SJSA1 (cell line): ENCODE data around the gene MAB21L1. TPM values are rescaled to one million over a fixed set of nuclear protein-coding genes. Genes with fewer than 3 reads are reported as not detected.

Experiments
- DNase-seq, 2 experiments: peaks; one replicate each; pipeline ENCODE4 v3.0.0-alpha.2; 2015 to 2020; ENCODE audit warnings: low spot score in 2 of 2, low read depth in 1 of 2
- H3K27ac ChIP-seq: fragments of 250-450 bp; sonication (Bioruptor Pico); 2 replicates; pipeline ENCODE4 v1.5.1; 2020; ENCODE audit warnings: mild to moderate bottlenecking, moderate library complexity
- H3K27me3 ChIP-seq: fragments of 250-450 bp; sonication (Bioruptor Pico); replicated peaks from 2 replicates; pipeline ENCODE4 v1.5.1; 2020; ENCODE audit warnings: mild to moderate bottlenecking, moderate library complexity
- H3K36me3 ChIP-seq: fragments of 250-450 bp; sonication (Bioruptor Pico); 2 replicates; pipeline ENCODE4 v1.5.1; 2020; ENCODE audit warnings: mild to moderate bottlenecking
- H3K4me1 ChIP-seq: fragments of 250-450 bp; sonication (Bioruptor Pico); replicated peaks from 2 replicates; pipeline ENCODE4 v1.6.1; 2021; ENCODE audit warnings: mild to moderate bottlenecking
- H3K4me3 ChIP-seq: fragments of 250-450 bp; sonication (Bioruptor Pico); 2 replicates; pipeline ENCODE4 v1.5.1; 2020; ENCODE audit warnings: mild to moderate bottlenecking
- H3K9me3 ChIP-seq: fragments of 250-450 bp; sonication (Bioruptor Pico); replicated peaks from 2 replicates; pipeline ENCODE4 v1.5.1; 2020; ENCODE audit warnings: mild to moderate bottlenecking
- total RNA-seq: library from RNA; depleted of rRNA; stranded (reverse); fragments of >200 nt; shearing (Covaris generic); gene quantifications from 2 replicates; pipeline ENCODE4 v1.2.3, GENCODE V29; 2014

The MAB21L1 gene
- total RNA-seq, 1 experiment from 2014 or later, result 3.7 TPM

DNA sequence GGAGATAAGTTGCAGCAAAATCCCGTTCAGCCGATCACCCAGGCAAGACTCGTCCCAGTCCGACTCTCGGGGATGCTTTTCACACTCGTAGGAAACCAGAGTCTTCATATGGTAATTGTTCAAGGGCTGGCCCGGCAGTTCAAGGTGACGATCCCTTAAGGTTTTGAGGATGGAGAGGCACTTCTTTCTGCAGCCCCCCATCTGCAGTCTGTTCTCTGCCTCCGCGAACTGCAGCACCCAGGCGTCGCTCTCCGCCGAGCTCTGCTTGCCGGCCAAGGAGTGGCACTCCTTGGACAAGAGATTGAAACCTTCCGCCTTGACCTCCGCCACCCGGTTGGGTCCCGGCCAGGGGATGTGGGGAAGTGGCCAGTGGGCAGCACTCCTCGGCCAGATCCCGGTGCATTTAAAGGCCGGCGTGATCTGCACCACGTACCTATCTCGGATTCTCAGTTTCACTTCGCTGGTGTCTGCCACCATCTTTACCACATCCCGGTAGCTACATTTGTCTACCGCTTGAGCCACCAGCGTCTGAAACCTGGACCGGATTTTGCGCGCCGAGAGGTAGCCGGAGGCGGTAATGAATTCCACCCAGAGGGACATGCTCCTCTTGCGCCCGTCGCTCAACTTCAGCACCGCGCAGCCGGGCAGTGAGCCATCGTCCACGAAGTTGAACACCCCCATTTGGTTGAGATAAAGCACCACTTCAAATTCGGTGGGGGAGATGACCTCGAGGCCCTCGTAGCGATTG, 1.1 kb downstream of the MAB21L1 start:
- DNase-seq, result peak; percentile 47 to 62
- peaks cover 5% of the 10 kb centered on the region; the same call in 1 of the 2 replicates for H3K27me3 ChIP-seq
- H3K9me3 ChIP-seq, result no peaks in the 10 kb centered on the region
- H3K4me3 ChIP-seq, result peak overlapping the region; percentile 53
- no peaks in the 10 kb centered on the region for H3K4me1 ChIP-seq
- H3K27ac ChIP-seq, result peak overlapping the region; percentile 41
- 0 out of 2 replicates have a peak, but pooled peaks cover 4% of the 10 kb centered on the region for H3K36me3 ChIP-seq

DNA sequence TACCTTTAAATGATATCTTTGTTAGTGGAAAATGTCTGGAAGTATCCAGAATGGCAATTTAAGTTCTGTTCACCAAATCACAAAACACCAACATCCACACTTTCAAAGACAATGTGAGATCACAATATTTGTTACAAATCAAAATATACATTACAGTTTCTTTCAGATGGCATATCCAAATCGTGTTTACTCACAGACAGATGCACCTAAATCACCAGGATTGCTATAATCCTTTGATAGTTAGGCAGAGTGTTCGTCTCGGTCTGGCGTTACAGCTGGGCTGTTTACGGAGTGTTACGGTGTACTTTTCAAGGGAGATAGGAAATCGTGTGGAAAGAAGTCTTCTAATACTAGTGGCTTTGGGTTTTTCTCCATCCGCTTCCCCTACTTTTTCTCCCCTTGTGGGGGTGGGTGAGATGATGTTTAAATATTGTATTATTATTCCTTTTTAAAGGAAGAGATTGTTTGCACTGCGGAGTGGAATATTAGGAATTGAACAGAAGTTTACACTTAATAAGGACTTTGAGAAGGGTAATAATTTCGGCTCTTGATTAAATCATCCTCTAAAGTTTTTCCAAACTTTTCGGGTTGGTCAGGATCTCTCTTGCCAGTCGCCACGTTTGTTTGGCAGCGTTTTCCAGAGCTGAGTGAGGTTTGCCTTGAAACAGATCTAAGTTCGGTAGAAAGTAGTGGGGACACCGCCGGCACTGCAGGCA, 1.8 kb downstream of the MAB21L1 start:
- 0 out of 2 replicates have a peak, but pooled peaks cover 3% of the 10 kb centered on the region for H3K4me1 ChIP-seq
- 0 out of 2 replicates have a peak, but pooled peaks cover 4% of the 10 kb centered on the region for H3K36me3 ChIP-seq
- H3K27ac ChIP-seq, result peak overlapping the region; percentile 41
- DNase-seq, result peak in 1 of 2 experiments; percentile 34
- peaks cover 5% of the 10 kb centered on the region; the same call in 1 of the 2 replicates for H3K27me3 ChIP-seq
- H3K4me3 ChIP-seq, result peak overlapping the region; percentile 53
- H3K9me3 ChIP-seq, result no peaks in the 10 kb centered on the region

DNA sequence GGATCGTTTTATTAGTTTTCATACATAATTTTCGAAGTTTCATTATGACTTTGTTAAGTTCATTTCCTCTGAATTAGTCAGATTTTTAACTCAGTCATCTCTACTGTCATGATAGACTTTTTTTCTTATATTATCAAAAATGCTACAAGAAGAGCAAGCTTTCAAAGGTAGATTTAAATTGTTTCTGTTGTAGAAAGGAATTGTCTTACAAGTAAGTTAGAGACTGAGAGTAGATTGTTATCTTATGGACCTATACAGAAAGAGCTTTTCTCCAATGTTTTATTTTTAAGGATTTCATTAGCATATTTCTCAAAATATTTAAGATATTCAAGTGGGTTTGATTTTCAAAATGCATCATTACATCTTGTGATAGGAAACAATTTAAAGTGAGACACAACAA, 2.7 kb downstream of the MAB21L1 start:
- Histone ChIP-seq H3K4me1 (peaks cover 3% of the 10 kb centered on the region; the same call in 1 of the 2 replicates), H3K4me3 (peak overlapping the region; percentile 53), H3K36me3 (0 out of 2 replicates have a peak, but pooled peaks cover 4% of the 10 kb centered on the region), H3K9me3 (no peaks in the 10 kb centered on the region), H3K27me3 (peaks cover 5% of the 10 kb centered on the region; the same call in 1 of the 2 replicates), H3K27ac (peak overlapping the region; percentile 88; the same call in 1 of the 2 replicates)
- DNase-seq, result peak in 1 of 2 experiments; percentile 7

DNA sequence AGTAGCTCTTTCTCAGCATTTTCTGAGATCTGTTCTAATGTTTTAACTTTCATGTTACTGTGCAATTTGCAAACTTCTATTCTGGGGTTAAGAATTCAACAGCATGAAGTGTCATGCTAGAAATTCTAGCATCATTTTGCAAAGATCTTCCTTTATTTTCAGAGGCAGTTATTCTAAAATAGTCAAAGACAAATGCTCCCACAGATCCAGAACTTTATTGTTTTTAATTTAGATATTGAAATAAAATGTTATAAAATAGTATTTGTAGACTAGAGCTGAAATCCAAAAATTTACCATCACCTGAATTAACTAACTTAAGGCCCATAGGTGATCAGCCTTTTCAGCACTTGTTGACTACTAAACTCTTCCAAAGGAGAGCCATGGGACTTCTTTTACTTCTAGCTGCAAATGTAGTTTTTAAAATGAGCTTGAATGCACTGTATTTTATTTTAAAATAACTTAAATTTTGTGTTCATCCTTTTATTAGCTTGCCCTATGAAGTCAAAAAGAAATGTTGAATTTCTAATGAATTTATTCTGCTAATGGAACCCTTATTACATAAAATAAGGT, 3.2 kb downstream of the MAB21L1 start:
- peaks cover 5% of the 10 kb centered on the region; the same call in 1 of the 2 replicates for H3K27me3 ChIP-seq
- peaks cover 8% of the 10 kb centered on the region for H3K4me1 ChIP-seq
- peak overlapping the region; percentile 53 for H3K4me3 ChIP-seq
- H3K36me3 ChIP-seq, result 0 out of 2 replicates have a peak, but pooled peaks cover 4% of the 10 kb centered on the region
- peak in 1 of 2 experiments; percentile 11 for DNase-seq
- peak overlapping the region; percentile 88; the same call in 1 of the 2 replicates for H3K27ac ChIP-seq
- H3K9me3 ChIP-seq, result no peaks in the 10 kb centered on the region

- peaks cover 5% of the 10 kb centered on the region; the same call in 1 of the 2 replicates for H3K27me3 ChIP-seq
- DNase-seq, result no peak
- 0 out of 2 replicates have a peak, but pooled peaks cover 4% of the 10 kb centered on the region for H3K36me3 ChIP-seq
- H3K27ac ChIP-seq, result peak overlapping the region; percentile 88
- H3K4me3 ChIP-seq, result peak overlapping the region; percentile 53
- peaks cover 11% of the 10 kb centered on the region for H3K4me1 ChIP-seq
- no peaks in the 10 kb centered on the region for H3K9me3 ChIP-seq
These were observed 4.1 kb downstream of the MAB21L1 start for GRCh38 chr13:35472323-35472881.

- peak overlapping the region; percentile 53 for H3K4me3 ChIP-seq
- H3K36me3 ChIP-seq, result 0 out of 2 replicates have a peak, but pooled peaks cover 4% of the 10 kb centered on the region
- DNase-seq, result peak in 1 of 2 experiments; percentile 62
- peaks cover 11% of the 10 kb centered on the region for H3K4me1 ChIP-seq
- peaks cover 5% of the 10 kb centered on the region; the same call in 1 of the 2 replicates for H3K27me3 ChIP-seq
- peak overlapping the region; percentile 88 for H3K27ac ChIP-seq
- H3K9me3 ChIP-seq, result no peaks in the 10 kb centered on the region
These were observed 4.7 kb downstream of the MAB21L1 start for GRCh38 chr13:35471706-35472322.

- Histone ChIP-seq H3K4me3 (peak overlapping the region; percentile 53), H3K4me1 (peaks cover 11% of the 10 kb centered on the region), H3K27ac (peak overlapping the region; percentile 88), H3K36me3 (0 out of 2 replicates have a peak, but pooled peaks cover 4% of the 10 kb centered on the region), H3K27me3 (peaks cover 5% of the 10 kb centered on the region; the same call in 1 of the 2 replicates), H3K9me3 (no peaks in the 10 kb centered on the region)
- DNase-seq, result peak; percentile 48 to 76
These were observed 5.5 kb downstream of the MAB21L1 start for GRCh38 chr13:35470671-35471661.

DNA sequence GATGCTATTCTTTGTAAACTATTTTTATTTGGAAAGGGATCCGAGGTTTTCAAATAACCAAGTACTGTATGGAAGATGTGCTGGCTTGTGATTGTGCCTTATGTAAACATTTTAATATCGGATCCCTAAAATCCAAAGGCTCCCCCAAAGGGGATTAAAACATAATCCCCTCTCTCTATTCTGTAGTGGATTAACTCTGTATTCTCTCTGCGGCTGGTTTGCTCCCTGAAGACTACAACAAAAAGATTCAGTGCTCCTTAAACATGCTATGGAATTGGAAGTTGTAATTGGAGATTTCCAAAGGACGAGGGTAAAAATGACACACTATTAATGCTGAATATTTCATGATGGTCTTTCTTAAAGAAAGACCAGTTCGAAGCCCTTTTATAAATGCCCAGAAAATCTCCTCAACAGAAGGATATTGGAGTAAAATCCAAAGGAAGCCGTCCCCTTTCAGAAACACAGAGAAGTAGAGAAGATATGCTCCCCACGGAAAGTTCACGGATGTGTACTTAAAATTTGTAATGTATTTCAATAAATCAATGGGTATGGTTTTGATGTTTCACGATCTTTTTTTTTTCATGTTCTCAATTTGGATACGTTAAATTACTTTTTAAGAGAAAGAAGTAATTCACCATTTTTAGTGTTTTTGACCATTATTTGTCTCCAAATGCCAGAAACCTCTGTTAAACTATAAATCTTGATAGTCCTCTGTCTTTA, 6.5 kb downstream of the MAB21L1 start:
- peak in 1 of 2 experiments; percentile 41 for DNase-seq

DNA sequence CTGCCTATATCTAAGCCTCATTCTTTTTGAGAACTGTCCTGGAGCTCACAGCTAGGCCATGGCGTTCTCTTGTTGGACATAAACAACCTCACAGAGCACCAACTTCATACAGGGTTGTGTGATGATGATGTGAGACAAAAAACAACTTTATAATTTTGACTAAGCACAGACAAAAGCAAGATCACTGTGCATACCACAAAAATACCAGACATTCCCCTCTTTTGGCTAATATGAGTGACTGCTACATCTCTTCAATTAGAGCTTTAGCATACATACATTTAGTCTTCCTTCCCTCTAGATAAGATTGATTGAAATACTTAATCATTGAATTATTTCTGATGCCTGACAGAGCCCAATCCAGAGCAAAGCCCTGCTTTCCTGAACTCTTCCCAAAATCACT, 8.3 kb downstream of the MAB21L1 start:
- no peaks in the 10 kb centered on the region for H3K9me3 ChIP-seq
- peaks cover 11% of the 10 kb centered on the region for H3K4me1 ChIP-seq
- no peaks in the 10 kb centered on the region for H3K27me3 ChIP-seq
- H3K27ac ChIP-seq, result peak overlapping the region; percentile 22; the same call in 1 of the 2 replicates
- DNase-seq, result peak in 1 of 2 experiments; percentile 25
- no peak overlapping the region for H3K4me3 ChIP-seq
- H3K36me3 ChIP-seq, result no peaks in the 10 kb centered on the region

More for the DNA sequence above, 6.5 kb downstream of the MAB21L1 start:
- peaks cover 5% of the 10 kb centered on the region; the same call in 1 of the 2 replicates for H3K27me3 ChIP-seq
- H3K27ac ChIP-seq, result peak overlapping the region; percentile 88
- H3K36me3 ChIP-seq, result no peaks in the 10 kb centered on the region
- peak overlapping the region; percentile 53 for H3K4me3 ChIP-seq
- no peaks in the 10 kb centered on the region for H3K9me3 ChIP-seq
- peaks cover 11% of the 10 kb centered on the region for H3K4me1 ChIP-seq

DNA sequence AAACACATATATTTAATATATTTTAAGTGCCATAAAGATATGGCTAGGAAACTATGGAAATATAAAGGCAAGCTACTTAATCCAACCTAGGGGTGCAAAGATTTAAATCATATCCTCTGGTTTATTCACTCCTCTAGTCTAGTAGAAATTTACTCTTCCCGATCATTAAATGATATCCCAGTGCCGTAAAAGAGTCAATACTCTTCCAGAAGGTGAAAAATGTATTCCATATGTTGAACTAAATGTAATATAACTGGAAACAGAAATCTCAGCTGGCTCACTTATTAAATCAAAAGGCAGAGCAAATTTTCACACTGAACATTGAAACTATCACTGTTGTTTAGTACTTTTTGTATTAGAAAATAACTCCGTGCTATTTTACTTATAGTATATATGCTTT, 11.1 kb downstream of the MAB21L1 start:
- Histone ChIP-seq H3K36me3 (no peaks in the 10 kb centered on the region), H3K4me3 (no peak overlapping the region), H3K27ac (no peak overlapping the region), H3K27me3 (no peaks in the 10 kb centered on the region), H3K9me3 (no peaks in the 10 kb centered on the region), H3K4me1 (peaks cover 11% of the 10 kb centered on the region)
- no peak for DNase-seq

DNA sequence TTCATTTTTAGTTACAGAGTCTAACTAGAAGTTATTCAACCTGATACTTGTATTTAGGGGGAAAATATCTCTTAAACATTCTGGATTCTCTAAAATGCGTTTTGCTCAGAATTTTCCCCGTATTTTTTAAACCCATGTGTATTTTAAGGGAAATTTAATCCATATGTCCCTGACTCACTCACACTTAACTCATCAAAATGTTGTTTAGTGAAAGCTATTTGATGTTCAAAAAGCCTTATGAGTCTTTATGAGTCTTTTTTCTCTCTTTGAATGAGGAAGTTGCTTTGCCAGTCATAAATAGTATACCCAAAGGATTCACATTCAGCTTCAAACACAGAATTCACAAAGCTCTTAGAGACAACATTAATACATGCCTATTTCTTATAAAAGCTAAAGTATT, 16.4 kb downstream of the MAB21L1 start:
- Histone ChIP-seq H3K27me3 (0 out of 2 replicates have a peak, but pooled peaks cover 3% of the 10 kb centered on the region), H3K36me3 (no peaks in the 10 kb centered on the region), H3K9me3 (no peaks in the 10 kb centered on the region), H3K4me3 (no peak overlapping the region), H3K4me1 (no peaks in the 10 kb centered on the region), H3K27ac (no peak overlapping the region)
- DNase-seq, result no peak
